Fibroblast of mammary gland (primary cell): ENCODE data around the gene GAS2L2.

Experiments
- DNase-seq: peaks from one replicate; pipeline ENCODE4 v3.0.0-alpha.2; 2010; ENCODE audit warnings: low read depth
- H3K4me3 ChIP-seq: 2 replicates; pipeline ENCODE4 v1.5.1; 2011; ENCODE audit warnings: low read depth, mild to moderate bottlenecking, low read length, moderate library complexity; ENCODE audit not compliant: control insufficient read depth
- TF ChIP-seq, protein P1 (sequence below): conservative IDR thresholded peaks from 2 replicates; pipeline ENCODE4 v1.5.1; 2011; ENCODE audit warnings: low read depth, low read length, inconsistent platforms; ENCODE audit not compliant: control insufficient read depth, insufficient read depth

The GAS2L2 gene

GRCh38 chr17:35723735-35724134, 29.3 kb downstream of the GAS2L2 start:
- no peak for DNase-seq
- TF ChIP-seq, protein P1, sequence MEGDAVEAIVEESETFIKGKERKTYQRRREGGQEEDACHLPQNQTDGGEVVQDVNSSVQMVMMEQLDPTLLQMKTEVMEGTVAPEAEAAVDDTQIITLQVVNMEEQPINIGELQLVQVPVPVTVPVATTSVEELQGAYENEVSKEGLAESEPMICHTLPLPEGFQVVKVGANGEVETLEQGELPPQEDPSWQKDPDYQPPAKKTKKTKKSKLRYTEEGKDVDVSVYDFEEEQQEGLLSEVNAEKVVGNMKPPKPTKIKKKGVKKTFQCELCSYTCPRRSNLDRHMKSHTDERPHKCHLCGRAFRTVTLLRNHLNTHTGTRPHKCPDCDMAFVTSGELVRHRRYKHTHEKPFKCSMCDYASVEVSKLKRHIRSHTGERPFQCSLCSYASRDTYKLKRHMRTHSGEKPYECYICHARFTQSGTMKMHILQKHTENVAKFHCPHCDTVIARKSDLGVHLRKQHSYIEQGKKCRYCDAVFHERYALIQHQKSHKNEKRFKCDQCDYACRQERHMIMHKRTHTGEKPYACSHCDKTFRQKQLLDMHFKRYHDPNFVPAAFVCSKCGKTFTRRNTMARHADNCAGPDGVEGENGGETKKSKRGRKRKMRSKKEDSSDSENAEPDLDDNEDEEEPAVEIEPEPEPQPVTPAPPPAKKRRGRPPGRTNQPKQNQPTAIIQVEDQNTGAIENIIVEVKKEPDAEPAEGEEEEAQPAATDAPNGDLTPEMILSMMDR: no peak
- H3K4me3 ChIP-seq: no peak overlapping the region

DNA sequence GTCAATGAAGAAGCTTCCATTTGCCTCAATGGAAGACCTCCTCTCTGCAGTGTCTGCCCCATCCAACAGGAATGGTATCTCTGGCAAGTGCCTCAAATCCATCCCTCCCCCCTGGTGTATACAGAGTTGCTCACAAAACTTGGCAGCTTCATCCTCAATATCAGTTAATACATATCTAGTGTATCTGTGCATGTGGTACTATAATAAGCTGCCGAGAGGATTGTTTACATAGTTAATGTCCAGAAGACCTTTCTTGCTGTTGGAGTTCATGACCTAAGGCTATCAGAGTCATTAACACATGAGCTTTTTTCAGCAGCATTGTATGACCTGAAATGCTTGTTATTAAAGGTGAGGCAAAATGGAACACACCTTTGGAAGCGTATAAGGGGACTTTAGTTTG, 35.6 kb downstream of the GAS2L2 start:
- TF ChIP-seq, protein P1: no peak
- DNase-seq: no peak
- H3K4me3 ChIP-seq: no peak overlapping the region

- H3K4me3 ChIP-seq: no peak overlapping the region
- TF ChIP-seq, protein P1: no peak
- DNase-seq: no peak
Measured at GRCh38 chr17:35716897-35717465, 36.1 kb downstream of the GAS2L2 start.

GRCh38 chr17:35716173-35716572, 36.9 kb downstream of the GAS2L2 start:
- DNase-seq: no peak
- TF ChIP-seq, protein P1: no peak
- H3K4me3 ChIP-seq: no peak overlapping the region

DNA sequence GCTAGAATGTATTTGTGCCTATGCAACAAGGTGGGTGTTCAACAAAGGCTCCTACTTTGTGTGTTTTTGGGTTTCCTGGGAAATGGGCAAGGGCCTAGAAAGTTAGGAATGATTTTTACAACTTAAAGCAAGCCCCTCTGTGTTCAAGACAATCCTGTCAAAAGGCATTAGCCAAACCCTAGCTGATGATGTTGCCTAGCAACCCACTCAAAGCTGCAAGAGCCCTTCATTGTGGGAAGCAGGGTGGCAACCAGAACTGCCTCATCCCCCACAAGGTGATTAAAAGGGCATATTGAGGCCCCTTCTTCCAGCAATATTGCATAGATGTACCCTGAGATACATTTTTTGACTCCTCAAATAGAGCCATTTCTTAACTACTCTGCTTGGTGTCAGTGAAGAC, 37.6 kb downstream of the GAS2L2 start:
- H3K4me3 ChIP-seq: no peak overlapping the region
- no peak for DNase-seq
- TF ChIP-seq, protein P1: no peak

- TF ChIP-seq, protein P1: no peak
- no peak for DNase-seq
Measured at GRCh38 chr17:35714988-35715387, 38.1 kb downstream of the GAS2L2 start.

DNA sequence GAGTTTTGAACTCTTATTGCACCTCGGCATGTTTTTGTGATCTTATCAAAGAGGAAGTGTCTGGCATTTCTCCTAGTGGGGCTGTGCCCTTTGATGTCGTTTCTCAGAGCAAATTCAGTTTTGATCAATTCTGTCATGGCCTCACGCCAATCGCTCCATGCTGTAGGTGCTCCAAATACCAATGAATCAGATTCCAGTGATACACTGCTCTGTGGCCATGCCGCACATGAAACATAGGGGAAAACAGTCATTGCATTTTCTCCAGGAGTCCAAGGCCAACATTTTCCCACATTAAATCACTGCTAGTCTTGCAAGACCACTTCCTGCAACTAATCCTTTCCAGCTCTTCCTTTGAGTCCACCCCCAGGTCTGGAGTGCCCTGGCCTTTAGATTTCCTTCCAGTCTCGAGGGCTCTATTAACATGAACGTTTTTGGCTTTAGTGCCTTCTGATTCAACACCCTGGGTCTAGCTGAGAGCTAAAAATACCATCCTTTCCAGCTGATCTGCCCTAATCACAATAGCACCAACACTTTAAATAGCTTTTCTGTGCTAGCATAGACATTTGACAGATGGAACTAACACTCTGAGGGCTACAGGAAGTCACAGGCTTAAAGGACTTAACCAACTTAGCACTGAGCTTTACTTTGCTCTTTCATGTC, 39.8 kb downstream of the GAS2L2 start:
- peak; percentile 96 for DNase-seq
- H3K4me3 ChIP-seq: no peak overlapping the region
- TF ChIP-seq, protein P1: no peak

More at GRCh38 chr17:35714988-35715387, 38.1 kb downstream of the GAS2L2 start:
- H3K4me3 ChIP-seq: no peak overlapping the region
